ENCODE measurements around the gene LRCH3.

GRCh38 chr3:197835509-197835908 lies 44.5 kb downstream of the LRCH3 start:
- TF ChIP-seq FOXK2 (IDR thresholded peaks at IDR 0.05), result no peak
- no peak for TF ChIP-seq BHLHE40 (IDR thresholded peaks at IDR 0.05; ENCODE audit: borderline replicate concordance)
- TF ChIP-seq PKNOX1 (IDR thresholded peaks at IDR 0.05), result no peak
- no peak for TF ChIP-seq HDGF (IDR thresholded peaks at IDR 0.05; ENCODE audit: borderline replicate concordance)
- no peak for TF ChIP-seq SUZ12 (IDR thresholded peaks at IDR 0.05)
- no peak for TF ChIP-seq SP1 (IDR thresholded peaks at IDR 0.05)
- TF ChIP-seq LEF1 (IDR thresholded peaks at IDR 0.05; ENCODE audit: borderline replicate concordance), result no peak
- TF ChIP-seq TARDBP (IDR thresholded peaks at IDR 0.05), result no peak
- TF ChIP-seq CTBP1 (IDR thresholded peaks at IDR 0.05; ENCODE audit: borderline replicate concordance), result no peak
- no peak for TF ChIP-seq ARNT (IDR thresholded peaks at IDR 0.05)
